Activated naive CD4-positive, alpha-beta T cell treated with anti-CD3 and anti-CD28 coated beads, Interleukin-2, amount 10 ng/mL, durations not matched to agents 5 hours and 36 hours (primary cell): ENCODE measurements around the gene FAM110A. TPM values are rescaled to one million over a fixed set of nuclear protein-coding genes. Genes with fewer than 3 reads are reported as not detected.

ENCODE experiments used
- total RNA-seq, 2 experiments: library from RNA; stranded (reverse); gene quantifications; one replicate each; pipeline ENCODE4 v1.2.3, GENCODE V29; 2021

FAM110A gene
- 10 to 100 TPM; 58.3 to 61.8 TPM for total RNA-seq

GRCh38 chr20:833450-834150 is at the start of gene FAM110A:
Gene FAM110A, plus strand, starts transcription at chr20:833715. Its CDS starts 11,090 bp downstream, at chr20:844805.

Other genes starting within 250 kb of the FAM110A start
- not detected for gene TCF15, start 223.4 kb upstream of the FAM110A start, total RNA-seq
- gene SRXN1, start 180.5 kb upstream of the FAM110A start, total RNA-seq, result 1 to 10 TPM; 6.2 to 6.5 TPM
- not detected for gene SCRT2, start 157.9 kb upstream of the FAM110A start, total RNA-seq
- gene SLC52A3, start 65.2 kb upstream of the FAM110A start, total RNA-seq, result not detected
- gene ANGPT4, start 82.6 kb downstream of the FAM110A start, total RNA-seq, result not detected
- gene RSPO4, start 168.6 kb downstream of the FAM110A start, total RNA-seq, result not detected